K562 (cell line): ENCODE data around the gene OOSP4A. TPM values are rescaled to one million over a fixed set of nuclear protein-coding genes. Genes with fewer than 3 reads are reported as not detected.

Source experiments
- CBX1 ChIP-seq: sonication (generic); IDR thresholded peaks from 2 replicates; pipeline ENCODE4 v1.6.1; 2016; ENCODE audit warnings: antibody characterized with exemption, low read depth, mild to moderate bottlenecking
- CXXC5 ChIP-seq: fragments of 250-450 bp; sonication (Bioruptor Pico); IDR thresholded peaks from 2 replicates; pipeline ENCODE4 v1.8.0; 2022; ENCODE audit warnings: inconsistent platforms, mild to moderate bottlenecking, moderate library complexity
- FIP1L1 ChIP-seq: fragments of 200-400 bp; formaldehyde crosslinking; IDR thresholded peaks from 2 replicates; pipeline ENCODE4 v1.6.1; 2018; ENCODE audit warnings: mild to moderate bottlenecking, low read depth, low read length; ENCODE audit not compliant: poor library complexity, severe bottlenecking
- FOXJ3 ChIP-seq: sonication (generic); formaldehyde crosslinking; IDR thresholded peaks from 2 replicates; pipeline ENCODE4 v1.4.0; 2020; ENCODE audit warnings: mild to moderate bottlenecking, missing genetic modification reagents
- HDAC6 ChIP-seq: IDR thresholded peaks from 2 replicates; pipeline ENCODE4 v1.6.1; 2012; ENCODE audit warnings: low read depth, mild to moderate bottlenecking, control low read depth, inconsistent platforms, low read length, moderate library complexity
- MEF2D ChIP-seq: conservative IDR thresholded peaks from 2 replicates; pipeline ENCODE4 v1.6.1; 2016; ENCODE audit warnings: low read depth, missing genetic modification characterization, missing compliant biosample characterization
- PCBP1 ChIP-seq: fragments of 200-400 bp; formaldehyde crosslinking; IDR thresholded peaks from 2 replicates; pipeline ENCODE4 v1.6.1; 2018; ENCODE audit warnings: mild to moderate bottlenecking, low read depth, low read length; ENCODE audit not compliant: poor library complexity, severe bottlenecking
- RUNX1 ChIP-seq: sonication (generic); IDR thresholded peaks from 2 replicates; pipeline ENCODE4 v1.6.1; 2016; ENCODE audit warnings: antibody characterized with exemption, low read depth
- TAF9B ChIP-seq: fragments of 450-650 bp; IDR thresholded peaks from 2 replicates; pipeline ENCODE4 v1.6.1; 2018; ENCODE audit warnings: mild to moderate bottlenecking; ENCODE audit not compliant: partially characterized antibody
- TOE1 ChIP-seq, 2 experiments: fragments of 450-650 bp in 1 of 2; sonication (generic) in 1 of 2; formaldehyde crosslinking in 1 of 2; IDR thresholded peaks; 2 replicates each; pipeline versions ENCODE4 v1.7.1 to v1.8.0; 2016 to 2022; ENCODE audit warnings: borderline replicate concordance in 2 of 2, mild to moderate bottlenecking in 2 of 2, antibody characterized with exemption in 1 of 2, inconsistent platforms in 1 of 2, low read depth in 1 of 2, missing genetic modification reagents in 1 of 2, moderate library complexity in 1 of 2
- ZNF23 ChIP-seq: fragments of 250-450 bp; sonication (Bioruptor Pico); IDR thresholded peaks from 2 replicates; pipeline ENCODE4 v1.4.0; 2020; ENCODE audit warnings: mild to moderate bottlenecking
- ZNF253 ChIP-seq: fragments of 250-450 bp; sonication (Bioruptor Pico); conservative IDR thresholded peaks from 2 replicates; pipeline ENCODE4 v1.6.1; 2021; ENCODE audit warnings: mild to moderate bottlenecking
- ZNF583 ChIP-seq: fragments of 250-450 bp; sonication (Bioruptor Pico); IDR thresholded peaks from 2 replicates; pipeline ENCODE4 v1.4.0; 2020
- ZNF586 ChIP-seq: fragments of 450-650 bp; formaldehyde crosslinking; conservative IDR thresholded peaks from 2 replicates; pipeline ENCODE4 v1.4.0; 2020; ENCODE audit warnings: mild to moderate bottlenecking, moderate library complexity
- polyA plus RNA-seq, 8 experiments: library from polyadenylated mRNA; depleted of rRNA in 4 of 8; stranded (reverse) in 5 of 8; unstranded in 3 of 8; fragments of >200 nt; fragmentation: Nextera tagmentation in 2 of 8; fragmentation: Illumina TruSeq in 1 of 8; extraction: Ambion mirVana in 2 of 8; extraction: Trizol in 1 of 8; gene quantifications; 2 replicates each; pipeline versions ENCODE4 v1.2.1 to v1.2.3, GENCODE V29; 2011 to 2014; ENCODE audit warnings: inconsistent platforms in 1 of 8, missing spikeins in 1 of 8
- total RNA-seq, 7 experiments: library from RNA; depleted of rRNA in 6 of 7; stranded (reverse); fragments of >200 nt in 6 of 7; fragmentation: Illumina TruSeq in 2 of 7; extraction: Trizol in 2 of 7; gene quantifications; 2 replicates each; pipeline versions ENCODE4 v1.2.1 to v1.2.3, GENCODE V29; 2011 to 2021; ENCODE audit warnings: low replicate concordance in 1 of 7
- TF ChIP-seq, protein P1 (sequence below): IDR thresholded peaks from 2 replicates; pipeline ENCODE4 v1.6.1; 2011; ENCODE audit warnings: borderline replicate concordance, low read depth, mild to moderate bottlenecking, moderate library complexity, low read length; ENCODE audit not compliant: insufficient read depth, poor library complexity, severe bottlenecking
- TF ChIP-seq, protein P2 (sequence below), 2 experiments: IDR thresholded peaks in 1 of 2; conservative IDR thresholded peaks in 1 of 2; 2 replicates each; pipeline ENCODE4 v1.6.1; 2016; ENCODE audit warnings: low read depth in 2 of 2, mild to moderate bottlenecking in 1 of 2, missing compliant biosample characterization in 1 of 2, missing genetic modification characterization in 1 of 2, moderate library complexity in 1 of 2
- TF ChIP-seq, protein P3 (sequence below): fragments of 450-650 bp; IDR thresholded peaks from 2 replicates; pipeline ENCODE4 v1.6.1; 2017; ENCODE audit warnings: antibody characterized with exemption
- TF ChIP-seq, protein P4 (sequence below), 2 experiments: fragments of 250-450 bp in 1 of 2; fragments of 450-650 bp in 1 of 2; sonication (Bioruptor Pico) in 1 of 2; IDR thresholded peaks; 2 replicates each; pipeline versions ENCODE4 v1.6.1 to v1.8.0; 2016 to 2021; ENCODE audit warnings: mild to moderate bottlenecking in 2 of 2, moderate library complexity in 2 of 2, missing compliant biosample characterization in 1 of 2, missing genetic modification characterization in 1 of 2

OOSP4A gene
- total and polyA plus RNA-seq, 9 of the 15 experiments (the other 6 are each of a cell fraction or from before 2014, with no cell fraction given): 0.40 to 2.4 (median 0.74) TPM; not detected in 2

DNA sequence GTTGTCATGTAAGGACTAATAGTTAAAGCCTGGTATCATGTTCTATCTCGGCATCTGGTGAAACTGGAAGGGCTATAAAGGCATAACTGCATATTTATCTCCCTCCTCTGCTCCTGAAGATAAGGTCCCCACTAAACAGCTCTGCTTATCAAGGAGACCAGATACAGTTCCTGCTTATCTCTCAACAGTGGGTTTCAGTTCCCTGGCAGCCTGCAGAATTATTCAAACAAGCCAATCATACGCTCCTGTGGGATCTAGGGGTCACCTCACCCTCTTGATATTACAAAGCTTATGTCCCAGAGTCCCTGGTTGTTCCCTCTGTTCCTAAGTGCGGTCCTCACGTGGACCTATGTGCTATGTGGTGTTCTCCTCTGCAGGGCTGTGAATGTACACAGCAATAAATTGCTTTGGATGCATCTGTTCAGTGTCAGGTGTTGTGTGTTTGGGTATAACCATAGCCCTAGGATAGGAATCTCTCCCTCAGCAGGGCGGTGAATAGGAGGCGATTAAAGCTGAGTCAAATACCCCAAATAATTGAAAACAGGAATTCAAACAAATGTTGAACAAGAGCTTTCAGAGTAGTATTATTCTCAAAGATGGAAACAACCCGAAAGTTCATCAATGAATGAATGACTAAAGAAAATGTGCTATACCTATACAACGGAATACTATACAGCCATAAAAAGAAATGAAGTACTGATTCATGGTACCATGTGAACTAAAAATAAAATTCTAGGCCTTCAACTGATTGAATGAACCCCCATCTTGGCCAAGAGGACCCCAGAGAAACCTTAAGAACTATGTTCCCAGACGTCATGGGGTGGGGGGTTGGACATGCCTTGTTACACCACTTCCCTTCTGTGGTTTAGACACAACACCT lies 3.1 kb upstream of the OOSP4A start (continued):
- TF ChIP-seq MEF2D (tag) (peak; percentile 91), ZNF23 (CRISPR knock-in tag) (no peak), ZNF253 (CRISPR knock-in tag) (no peak), RUNX1 (peak; percentile 88), CBX1 (peak; percentile 73; the same call in 1 of the 2 replicates), HDAC6 (no peak), FOXJ3 (CRISPR knock-in tag) (no peak), ZNF586 (CRISPR knock-in tag) (no peak), CXXC5 (CRISPR knock-in tag) (peak; percentile 85), ZNF583 (CRISPR knock-in tag) (peak; percentile 68; the same call in 1 of the 2 replicates), TAF9B (peak; percentile 43), PCBP1 (no peak), TOE1 (IDR thresholded peaks at IDR 0.05; ENCODE audit: borderline replicate concordance) (peak; percentile 67; the same call in 1 of the 2 replicates), TOE1 (CRISPR knock-in tag; IDR thresholded peaks at IDR 0.05; ENCODE audit: borderline replicate concordance, low read depth) (no peak), FIP1L1 (no peak)
- TF ChIP-seq, protein P1, sequence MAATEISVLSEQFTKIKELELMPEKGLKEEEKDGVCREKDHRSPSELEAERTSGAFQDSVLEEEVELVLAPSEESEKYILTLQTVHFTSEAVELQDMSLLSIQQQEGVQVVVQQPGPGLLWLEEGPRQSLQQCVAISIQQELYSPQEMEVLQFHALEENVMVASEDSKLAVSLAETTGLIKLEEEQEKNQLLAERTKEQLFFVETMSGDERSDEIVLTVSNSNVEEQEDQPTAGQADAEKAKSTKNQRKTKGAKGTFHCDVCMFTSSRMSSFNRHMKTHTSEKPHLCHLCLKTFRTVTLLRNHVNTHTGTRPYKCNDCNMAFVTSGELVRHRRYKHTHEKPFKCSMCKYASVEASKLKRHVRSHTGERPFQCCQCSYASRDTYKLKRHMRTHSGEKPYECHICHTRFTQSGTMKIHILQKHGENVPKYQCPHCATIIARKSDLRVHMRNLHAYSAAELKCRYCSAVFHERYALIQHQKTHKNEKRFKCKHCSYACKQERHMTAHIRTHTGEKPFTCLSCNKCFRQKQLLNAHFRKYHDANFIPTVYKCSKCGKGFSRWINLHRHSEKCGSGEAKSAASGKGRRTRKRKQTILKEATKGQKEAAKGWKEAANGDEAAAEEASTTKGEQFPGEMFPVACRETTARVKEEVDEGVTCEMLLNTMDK: no peak
- TF ChIP-seq, protein P2, sequence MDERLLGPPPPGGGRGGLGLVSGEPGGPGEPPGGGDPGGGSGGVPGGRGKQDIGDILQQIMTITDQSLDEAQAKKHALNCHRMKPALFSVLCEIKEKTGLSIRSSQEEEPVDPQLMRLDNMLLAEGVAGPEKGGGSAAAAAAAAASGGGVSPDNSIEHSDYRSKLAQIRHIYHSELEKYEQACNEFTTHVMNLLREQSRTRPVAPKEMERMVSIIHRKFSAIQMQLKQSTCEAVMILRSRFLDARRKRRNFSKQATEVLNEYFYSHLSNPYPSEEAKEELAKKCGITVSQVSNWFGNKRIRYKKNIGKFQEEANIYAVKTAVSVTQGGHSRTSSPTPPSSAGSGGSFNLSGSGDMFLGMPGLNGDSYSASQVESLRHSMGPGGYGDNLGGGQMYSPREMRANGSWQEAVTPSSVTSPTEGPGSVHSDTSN (CRISPR knock-in tag; IDR thresholded peaks at IDR 0.05; ENCODE audit: low read depth): no peak
- TF ChIP-seq, protein P2 (tag; conservative IDR thresholded peaks at IDR 0.05; ENCODE audit: low read depth): peak; percentile 85
- TF ChIP-seq, protein P3, sequence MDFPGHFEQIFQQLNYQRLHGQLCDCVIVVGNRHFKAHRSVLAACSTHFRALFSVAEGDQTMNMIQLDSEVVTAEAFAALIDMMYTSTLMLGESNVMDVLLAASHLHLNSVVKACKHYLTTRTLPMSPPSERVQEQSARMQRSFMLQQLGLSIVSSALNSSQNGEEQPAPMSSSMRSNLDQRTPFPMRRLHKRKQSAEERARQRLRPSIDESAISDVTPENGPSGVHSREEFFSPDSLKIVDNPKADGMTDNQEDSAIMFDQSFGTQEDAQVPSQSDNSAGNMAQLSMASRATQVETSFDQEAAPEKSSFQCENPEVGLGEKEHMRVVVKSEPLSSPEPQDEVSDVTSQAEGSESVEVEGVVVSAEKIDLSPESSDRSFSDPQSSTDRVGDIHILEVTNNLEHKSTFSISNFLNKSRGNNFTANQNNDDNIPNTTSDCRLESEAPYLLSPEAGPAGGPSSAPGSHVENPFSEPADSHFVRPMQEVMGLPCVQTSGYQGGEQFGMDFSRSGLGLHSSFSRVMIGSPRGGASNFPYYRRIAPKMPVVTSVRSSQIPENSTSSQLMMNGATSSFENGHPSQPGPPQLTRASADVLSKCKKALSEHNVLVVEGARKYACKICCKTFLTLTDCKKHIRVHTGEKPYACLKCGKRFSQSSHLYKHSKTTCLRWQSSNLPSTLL: no peak; the same call in 1 of the 2 replicates
- TF ChIP-seq, protein P4, sequence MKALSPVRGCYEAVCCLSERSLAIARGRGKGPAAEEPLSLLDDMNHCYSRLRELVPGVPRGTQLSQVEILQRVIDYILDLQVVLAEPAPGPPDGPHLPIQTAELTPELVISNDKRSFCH (CRISPR knock-in tag; IDR thresholded peaks at IDR 0.05): no peak
- TF ChIP-seq, protein P4 (tag; IDR thresholded peaks at IDR 0.05): peak; percentile 12
